Erythroblast (primary cell): Measurements from ENCODE around the gene NPW.

Source experiments
- GATA1 ChIP-seq: IDR thresholded peaks from 2 replicates; pipeline ENCODE4 v1.6.1; 2011; ENCODE audit warnings: low read depth, mild to moderate bottlenecking, control low read depth, low read length, moderate library complexity
- POLR2A ChIP-seq: IDR thresholded peaks from 2 replicates; pipeline ENCODE4 v1.6.1; 2011; ENCODE audit warnings: mild to moderate bottlenecking, low read length

GRCh38 chr16:2054543-2055245, 35.1 kb downstream of the NPW start:
- no peak for TF ChIP-seq POLR2A
- TF ChIP-seq GATA1: no peak
